Epithelial cell of proximal tubule (primary cell): ENCODE data around the gene NRXN3. TPM values are rescaled to one million over a fixed set of nuclear protein-coding genes. Genes with fewer than 3 reads are reported as not detected.

Source experiments
- DNase-seq: peaks from one replicate; pipeline ENCODE4 v3.0.0-alpha.2; 2011; ENCODE audit warnings: low read depth
- H3K4me3 ChIP-seq: 2 replicates; pipeline ENCODE4 v1.5.1; 2011; ENCODE audit warnings: low read depth, mild to moderate bottlenecking, low read length
- total RNA-seq: library from RNA; depleted of rRNA; stranded (reverse); fragments of >200 nt; gene quantifications from 2 replicates; pipeline ENCODE4 v1.2.3, GENCODE V29; 2015
- TF ChIP-seq, protein P1 (sequence below): conservative IDR thresholded peaks from 2 replicates; pipeline ENCODE4 v1.5.1; 2012; ENCODE audit warnings: low read depth, mild to moderate bottlenecking, low read length

Gene NRXN3
- total RNA-seq, 1 donor from 2014 or later = 1.2 TPM

DNA sequence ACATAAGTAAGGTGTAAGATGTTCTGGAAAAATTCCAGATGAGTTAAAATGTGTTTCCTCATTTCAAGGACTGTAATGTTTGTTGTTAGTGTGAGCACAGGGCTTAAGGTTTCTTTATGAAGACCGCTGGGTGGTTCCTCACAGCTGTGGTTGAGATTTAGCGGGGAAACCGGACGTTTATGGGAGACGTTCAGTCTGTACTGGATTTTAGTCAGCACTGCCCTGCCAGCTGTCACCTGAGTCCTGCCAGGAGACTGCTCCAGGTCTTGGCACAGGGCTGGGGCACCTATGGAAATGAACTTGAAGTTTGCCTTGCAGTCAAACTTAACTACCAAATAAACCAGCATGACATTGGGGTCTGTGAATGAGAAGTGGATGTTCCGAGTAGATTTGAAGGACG, 1485.9 kb downstream of the NRXN3 start:
- no peak for DNase-seq
- H3K4me3 ChIP-seq = no peak overlapping the region
- TF ChIP-seq, protein P1, sequence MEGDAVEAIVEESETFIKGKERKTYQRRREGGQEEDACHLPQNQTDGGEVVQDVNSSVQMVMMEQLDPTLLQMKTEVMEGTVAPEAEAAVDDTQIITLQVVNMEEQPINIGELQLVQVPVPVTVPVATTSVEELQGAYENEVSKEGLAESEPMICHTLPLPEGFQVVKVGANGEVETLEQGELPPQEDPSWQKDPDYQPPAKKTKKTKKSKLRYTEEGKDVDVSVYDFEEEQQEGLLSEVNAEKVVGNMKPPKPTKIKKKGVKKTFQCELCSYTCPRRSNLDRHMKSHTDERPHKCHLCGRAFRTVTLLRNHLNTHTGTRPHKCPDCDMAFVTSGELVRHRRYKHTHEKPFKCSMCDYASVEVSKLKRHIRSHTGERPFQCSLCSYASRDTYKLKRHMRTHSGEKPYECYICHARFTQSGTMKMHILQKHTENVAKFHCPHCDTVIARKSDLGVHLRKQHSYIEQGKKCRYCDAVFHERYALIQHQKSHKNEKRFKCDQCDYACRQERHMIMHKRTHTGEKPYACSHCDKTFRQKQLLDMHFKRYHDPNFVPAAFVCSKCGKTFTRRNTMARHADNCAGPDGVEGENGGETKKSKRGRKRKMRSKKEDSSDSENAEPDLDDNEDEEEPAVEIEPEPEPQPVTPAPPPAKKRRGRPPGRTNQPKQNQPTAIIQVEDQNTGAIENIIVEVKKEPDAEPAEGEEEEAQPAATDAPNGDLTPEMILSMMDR = no peak

DNA sequence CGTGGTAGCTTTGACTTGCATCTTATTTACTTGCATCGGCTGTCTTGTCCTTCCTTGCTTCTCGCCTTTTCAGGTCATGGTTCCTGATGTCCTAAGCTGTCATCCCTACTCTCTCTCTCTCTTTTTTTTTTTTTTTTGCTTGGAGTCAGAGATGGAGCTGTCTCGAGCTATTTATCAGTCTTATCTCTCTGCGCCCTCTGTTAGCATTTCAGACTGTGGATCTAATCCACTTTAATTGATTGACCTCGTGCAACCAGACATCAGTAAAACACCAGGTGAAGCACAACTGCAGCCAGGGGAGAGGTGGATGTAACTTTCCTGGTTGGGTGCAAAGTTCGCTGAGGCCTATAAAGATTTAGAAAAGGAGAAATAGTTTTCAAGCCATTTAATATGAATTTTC, 1486.3 kb downstream of the NRXN3 start:
- no peak overlapping the region for H3K4me3 ChIP-seq
- no peak for DNase-seq
- TF ChIP-seq, protein P1 = no peak

DNA sequence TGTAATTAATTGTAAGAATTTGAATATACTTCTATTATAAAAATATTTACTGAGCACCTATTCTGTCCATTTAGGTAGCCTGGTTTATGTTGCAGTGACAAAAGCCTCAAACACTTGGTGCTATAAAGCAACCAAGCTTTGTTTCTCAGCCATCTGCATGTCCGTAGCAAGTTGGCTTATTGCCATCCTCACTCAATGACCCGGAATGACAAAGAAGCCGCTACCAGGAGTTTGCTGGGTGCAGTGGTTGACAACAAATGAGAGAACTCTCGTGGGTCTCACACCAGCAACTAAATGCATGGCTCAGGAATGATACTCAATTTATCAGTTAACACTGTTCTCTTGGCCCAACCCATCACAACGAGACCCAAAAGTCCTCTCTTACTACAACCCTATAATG, 1488.0 kb downstream of the NRXN3 start:
- no peak overlapping the region for H3K4me3 ChIP-seq
- TF ChIP-seq, protein P1 = no peak
- no peak for DNase-seq

DNA sequence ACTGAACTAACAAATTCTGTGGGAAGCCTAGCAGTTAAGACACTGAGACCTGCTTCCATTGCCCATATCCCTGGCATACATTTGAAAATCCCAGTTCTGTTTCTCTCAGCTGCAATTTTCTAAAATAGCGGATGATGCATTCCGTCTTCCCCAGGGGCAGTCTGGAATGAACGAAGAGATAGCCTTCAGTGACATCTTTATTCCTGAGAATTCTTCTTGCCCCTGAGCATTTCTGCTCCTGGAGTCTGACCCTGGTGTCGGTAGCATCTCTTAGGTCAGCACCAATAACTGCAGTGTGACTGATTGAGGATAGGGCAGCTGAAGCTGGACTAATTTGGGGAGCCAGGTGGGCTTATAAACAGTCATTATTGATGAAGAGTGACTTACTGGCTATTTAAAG, 1488.6 kb downstream of the NRXN3 start:
- TF ChIP-seq, protein P1 = no peak
- no peak for DNase-seq
- H3K4me3 ChIP-seq = no peak overlapping the region

DNA sequence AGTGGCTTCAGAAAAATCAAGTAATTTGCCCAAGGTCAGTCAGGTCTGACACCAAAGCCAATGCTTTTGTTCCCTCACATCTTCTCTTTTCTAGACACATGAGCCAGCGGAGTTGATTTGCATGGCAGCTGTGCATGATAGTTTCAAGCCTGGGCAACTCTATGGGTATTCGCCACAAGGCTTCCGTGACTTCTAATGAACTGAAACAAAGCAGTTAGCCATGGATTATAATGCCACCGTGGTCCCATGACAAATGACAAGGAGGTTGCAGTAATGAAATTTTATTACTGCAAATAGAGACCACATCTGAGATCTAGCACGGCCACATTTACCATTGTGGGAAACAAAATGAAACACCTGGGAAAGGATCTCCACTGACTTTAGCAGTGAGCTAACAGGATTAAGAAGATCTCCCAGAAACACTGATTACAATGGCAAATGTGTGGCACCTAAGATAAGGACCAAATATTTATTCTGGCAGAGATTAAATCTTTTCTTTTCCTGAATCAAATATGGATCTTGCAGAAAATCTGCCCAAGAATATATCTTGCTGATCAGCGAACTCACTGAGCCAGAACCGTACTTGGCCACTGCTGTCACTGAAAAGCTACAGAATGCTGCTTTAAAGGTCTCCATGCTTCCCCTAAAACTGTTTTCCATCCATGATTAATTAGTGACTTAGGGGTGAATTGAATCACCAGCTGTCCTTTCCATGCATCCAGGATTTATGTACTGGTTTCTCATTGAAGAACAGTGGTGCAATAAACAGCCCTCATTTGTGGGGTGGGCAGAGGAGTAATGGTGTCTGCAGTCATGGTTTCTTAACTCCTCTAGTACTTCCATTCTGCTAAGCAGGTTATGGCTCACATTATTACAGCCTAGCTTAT, 1490.1 kb downstream of the NRXN3 start:
- TF ChIP-seq, protein P1 = no peak
- no peak overlapping the region for H3K4me3 ChIP-seq
- no peak for DNase-seq

DNA sequence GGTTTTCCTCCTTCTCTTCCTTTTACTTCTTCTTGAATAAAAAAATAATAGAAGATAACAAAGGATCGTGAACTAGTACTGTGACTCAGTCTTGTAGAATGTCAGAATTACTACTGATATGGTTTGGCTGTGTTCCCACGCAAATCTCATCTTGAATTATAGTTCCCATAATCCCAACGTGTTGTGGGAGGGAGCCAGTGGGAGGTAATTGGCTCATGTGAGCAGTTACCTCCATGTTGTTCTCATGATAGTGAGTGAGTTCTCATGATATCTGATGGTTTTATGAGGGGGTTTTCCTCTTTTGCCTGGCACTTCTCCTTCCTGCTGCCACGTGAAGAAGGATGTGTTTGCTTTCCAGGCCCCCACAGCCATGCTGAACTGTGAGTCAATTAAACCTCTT, 1491.6 kb downstream of the NRXN3 start:
- TF ChIP-seq, protein P1 = no peak
- no peak for DNase-seq
- no peak overlapping the region for H3K4me3 ChIP-seq

DNA sequence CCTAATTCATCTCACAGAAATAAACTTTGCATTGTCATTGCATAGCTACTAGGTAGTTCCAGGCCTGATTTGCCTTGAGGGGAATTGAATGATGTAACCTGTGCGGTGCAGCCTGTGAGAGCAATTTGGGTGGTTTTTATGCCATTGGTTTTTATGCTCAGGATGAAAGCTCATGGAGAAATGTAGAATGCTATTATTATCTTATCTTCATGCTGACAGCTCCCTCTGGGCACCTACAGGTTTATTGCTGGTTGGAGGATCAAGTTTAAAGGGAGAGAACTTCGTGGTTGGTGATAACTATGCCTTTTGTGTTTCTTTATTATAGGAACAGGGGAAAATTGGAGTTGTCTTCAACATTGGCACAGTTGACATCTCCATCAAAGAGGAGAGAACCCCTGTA, 1493.3 kb downstream of the NRXN3 start:
- DNase-seq = no peak
- TF ChIP-seq, protein P1 = no peak
- no peak overlapping the region for H3K4me3 ChIP-seq
